ENCODE measurements around the gene PTPRN2.

Gene PTPRN2

GRCh38 chr7:157806711-157807110 is 780.9 kb downstream of the PTPRN2 start:
- Histone ChIP-seq H2AK5ac (ENCODE audit: low read length) (no peak overlapping the region), H3K4ac (ENCODE audit: low read depth, low read length) (no peak overlapping the region), H3K18ac (ENCODE audit: low read length) (no peak overlapping the region), H4K5ac (ENCODE audit: low read length) (no peak overlapping the region), H3K9ac (ENCODE audit: low read length) (no peak overlapping the region), H3K4me3 (ENCODE audit: low read length) (no peak overlapping the region), H3K36me3 (ENCODE audit: control insufficient read depth, insufficient read depth, low read length) (no peaks in the 10 kb centered on the region), H2BK15ac (replicated peaks; ENCODE audit: low read depth) (no peak overlapping the region), H3K27me3 (ENCODE audit: insufficient read depth, low read length, poor library complexity) (no peaks in the 10 kb centered on the region), H3K4me1 (ENCODE audit: control insufficient read depth, low read depth, low read length) (no peaks in the 10 kb centered on the region), H3K56ac (ENCODE audit: low read length) (no peak overlapping the region), H3K4me2 (ENCODE audit: low read length) (no peak overlapping the region), H4K8ac (ENCODE audit: low read depth, low read length) (no peak overlapping the region), H3K27ac (ENCODE audit: low read depth, low read length) (no peak overlapping the region), H3K23ac (ENCODE audit: low read length) (no peak overlapping the region), H3K79me2 (ENCODE audit: control insufficient read depth, insufficient read depth, low read length) (no peaks in the 10 kb centered on the region), H2BK120ac (ENCODE audit: low read depth, low read length) (no peak overlapping the region), H3K79me1 (ENCODE audit: low read length) (no peaks in the 10 kb centered on the region), H2BK5ac (ENCODE audit: low read length) (no peak overlapping the region)
- WGBS (ENCODE audit: extremely low coverage, insufficient coverage, low lambda C conversion rate): no CpG with 5 or more reads among the region's 4 CpGs
- DNase-seq: no peak

GRCh38 chr7:157805713-157806112 is 781.9 kb downstream of the PTPRN2 start:
- no peak overlapping the region for H3K27ac ChIP-seq (ENCODE audit: low read depth, low read length)
- no peak overlapping the region for H3K9ac ChIP-seq (ENCODE audit: low read length)
- no peak overlapping the region for H2BK5ac ChIP-seq (ENCODE audit: low read length)
- no peaks in the 10 kb centered on the region for H3K4me1 ChIP-seq (ENCODE audit: control insufficient read depth, low read depth, low read length)
- no peak overlapping the region for H3K4me3 ChIP-seq (ENCODE audit: low read length)
- H2AK5ac ChIP-seq (ENCODE audit: low read length): no peak overlapping the region
- H2BK15ac ChIP-seq (replicated peaks; ENCODE audit: low read depth): no peak overlapping the region
- no peak overlapping the region for H3K4ac ChIP-seq (ENCODE audit: low read depth, low read length)
- no peaks in the 10 kb centered on the region for H3K36me3 ChIP-seq (ENCODE audit: control insufficient read depth, insufficient read depth, low read length)
- H3K27me3 ChIP-seq (ENCODE audit: insufficient read depth, low read length, poor library complexity): no peaks in the 10 kb centered on the region
- H3K79me2 ChIP-seq (ENCODE audit: control insufficient read depth, insufficient read depth, low read length): no peaks in the 10 kb centered on the region
- H2BK120ac ChIP-seq (ENCODE audit: low read depth, low read length): no peak overlapping the region
- H4K8ac ChIP-seq (ENCODE audit: low read depth, low read length): no peak overlapping the region
- no peak overlapping the region for H3K23ac ChIP-seq (ENCODE audit: low read length)
- H3K18ac ChIP-seq (ENCODE audit: low read length): no peak overlapping the region
- no peak overlapping the region for H3K4me2 ChIP-seq (ENCODE audit: low read length)
- no peak for DNase-seq
- no peak overlapping the region for H3K56ac ChIP-seq (ENCODE audit: low read length)
- no peak overlapping the region for H4K5ac ChIP-seq (ENCODE audit: low read length)
- no CpG with 5 or more reads among the region's 6 CpGs for WGBS (ENCODE audit: extremely low coverage, insufficient coverage, low lambda C conversion rate)
- no peaks in the 10 kb centered on the region for H3K79me1 ChIP-seq (ENCODE audit: low read length)

GRCh38 chr7:157803906-157804305 is 783.7 kb downstream of the PTPRN2 start:
- Histone ChIP-seq H3K4me2 (ENCODE audit: low read length) (no peak overlapping the region), H3K4me1 (ENCODE audit: control insufficient read depth, low read depth, low read length) (no peaks in the 10 kb centered on the region), H3K4me3 (ENCODE audit: low read length) (no peak overlapping the region), H3K56ac (ENCODE audit: low read length) (no peak overlapping the region), H3K9ac (ENCODE audit: low read length) (no peak overlapping the region), H3K18ac (ENCODE audit: low read length) (no peak overlapping the region), H3K36me3 (ENCODE audit: control insufficient read depth, insufficient read depth, low read length) (no peaks in the 10 kb centered on the region), H2AK5ac (ENCODE audit: low read length) (no peak overlapping the region), H3K27ac (ENCODE audit: low read depth, low read length) (no peak overlapping the region), H3K27me3 (ENCODE audit: insufficient read depth, low read length, poor library complexity) (no peaks in the 10 kb centered on the region), H4K8ac (ENCODE audit: low read depth, low read length) (no peak overlapping the region), H2BK15ac (replicated peaks; ENCODE audit: low read depth) (no peak overlapping the region), H3K4ac (ENCODE audit: low read depth, low read length) (no peak overlapping the region), H4K5ac (ENCODE audit: low read length) (no peak overlapping the region), H3K79me1 (ENCODE audit: low read length) (no peaks in the 10 kb centered on the region), H3K23ac (ENCODE audit: low read length) (no peak overlapping the region), H3K79me2 (ENCODE audit: control insufficient read depth, insufficient read depth, low read length) (no peaks in the 10 kb centered on the region), H2BK120ac (ENCODE audit: low read depth, low read length) (no peak overlapping the region), H2BK5ac (ENCODE audit: low read length) (no peak overlapping the region)
- WGBS (ENCODE audit: extremely low coverage, insufficient coverage, low lambda C conversion rate): no CpG with 5 or more reads among the region's 5 CpGs
- no peak for DNase-seq

- Histone ChIP-seq H3K18ac (ENCODE audit: low read length) (no peak overlapping the region), H3K27me3 (ENCODE audit: insufficient read depth, low read length, poor library complexity) (no peaks in the 10 kb centered on the region), H3K79me2 (ENCODE audit: control insufficient read depth, insufficient read depth, low read length) (no peaks in the 10 kb centered on the region), H2BK120ac (ENCODE audit: low read depth, low read length) (no peak overlapping the region), H3K23ac (ENCODE audit: low read length) (no peak overlapping the region), H3K56ac (ENCODE audit: low read length) (no peak overlapping the region), H3K9ac (ENCODE audit: low read length) (no peak overlapping the region), H4K8ac (ENCODE audit: low read depth, low read length) (no peak overlapping the region), H2BK15ac (replicated peaks; ENCODE audit: low read depth) (no peak overlapping the region), H3K27ac (ENCODE audit: low read depth, low read length) (no peak overlapping the region), H3K4me3 (ENCODE audit: low read length) (no peak overlapping the region), H3K4me2 (ENCODE audit: low read length) (no peak overlapping the region), H3K4ac (ENCODE audit: low read depth, low read length) (no peak overlapping the region), H3K36me3 (ENCODE audit: control insufficient read depth, insufficient read depth, low read length) (no peaks in the 10 kb centered on the region), H3K79me1 (ENCODE audit: low read length) (no peaks in the 10 kb centered on the region), H2BK5ac (ENCODE audit: low read length) (no peak overlapping the region), H3K4me1 (ENCODE audit: control insufficient read depth, low read depth, low read length) (no peaks in the 10 kb centered on the region), H4K5ac (ENCODE audit: low read length) (no peak overlapping the region), H2AK5ac (ENCODE audit: low read length) (no peak overlapping the region)
- no peak for DNase-seq
- WGBS (ENCODE audit: extremely low coverage, insufficient coverage, low lambda C conversion rate): no CpG with 5 or more reads among the region's 42 CpGs
Measured at GRCh38 chr7:157801971-157802675, 785.5 kb downstream of the PTPRN2 start.

GRCh38 chr7:157801113-157801512 is 786.5 kb downstream of the PTPRN2 start:
- Histone ChIP-seq H2BK120ac (ENCODE audit: low read depth, low read length) (no peak overlapping the region), H3K23ac (ENCODE audit: low read length) (no peak overlapping the region), H3K36me3 (ENCODE audit: control insufficient read depth, insufficient read depth, low read length) (no peaks in the 10 kb centered on the region), H3K27me3 (ENCODE audit: insufficient read depth, low read length, poor library complexity) (no peaks in the 10 kb centered on the region), H3K27ac (ENCODE audit: low read depth, low read length) (no peak overlapping the region), H4K5ac (ENCODE audit: low read length) (no peak overlapping the region), H3K4ac (ENCODE audit: low read depth, low read length) (no peak overlapping the region), H3K4me1 (ENCODE audit: control insufficient read depth, low read depth, low read length) (no peaks in the 10 kb centered on the region), H3K4me3 (ENCODE audit: low read length) (no peak overlapping the region), H3K4me2 (ENCODE audit: low read length) (no peak overlapping the region), H2BK5ac (ENCODE audit: low read length) (no peak overlapping the region), H2AK5ac (ENCODE audit: low read length) (no peak overlapping the region), H3K56ac (ENCODE audit: low read length) (no peak overlapping the region), H2BK15ac (replicated peaks; ENCODE audit: low read depth) (no peak overlapping the region), H3K79me1 (ENCODE audit: low read length) (no peaks in the 10 kb centered on the region), H3K9ac (ENCODE audit: low read length) (no peak overlapping the region), H4K8ac (ENCODE audit: low read depth, low read length) (no peak overlapping the region), H3K18ac (ENCODE audit: low read length) (no peak overlapping the region), H3K79me2 (ENCODE audit: control insufficient read depth, insufficient read depth, low read length) (no peaks in the 10 kb centered on the region)
- WGBS (ENCODE audit: extremely low coverage, insufficient coverage, low lambda C conversion rate): no CpG with 5 or more reads among the region's 21 CpGs
- DNase-seq: no peak

GRCh38 chr7:157800281-157800680 is 787.3 kb downstream of the PTPRN2 start:
- no peaks in the 10 kb centered on the region for H3K79me2 ChIP-seq (ENCODE audit: control insufficient read depth, insufficient read depth, low read length)
- H3K4ac ChIP-seq (ENCODE audit: low read depth, low read length): no peak overlapping the region
- no peak overlapping the region for H3K4me2 ChIP-seq (ENCODE audit: low read length)
- no peaks in the 10 kb centered on the region for H3K27me3 ChIP-seq (ENCODE audit: insufficient read depth, low read length, poor library complexity)
- H2AK5ac ChIP-seq (ENCODE audit: low read length): no peak overlapping the region
- no peak overlapping the region for H4K5ac ChIP-seq (ENCODE audit: low read length)
- DNase-seq: no peak
- no peak overlapping the region for H2BK120ac ChIP-seq (ENCODE audit: low read depth, low read length)
- H3K9ac ChIP-seq (ENCODE audit: low read length): no peak overlapping the region
- H3K23ac ChIP-seq (ENCODE audit: low read length): no peak overlapping the region
- no peak overlapping the region for H3K56ac ChIP-seq (ENCODE audit: low read length)
- H2BK15ac ChIP-seq (replicated peaks; ENCODE audit: low read depth): no peak overlapping the region
- H3K4me1 ChIP-seq (ENCODE audit: control insufficient read depth, low read depth, low read length): no peaks in the 10 kb centered on the region
- H2BK5ac ChIP-seq (ENCODE audit: low read length): no peak overlapping the region
- whole genome bisulfite sequencing (ENCODE audit: extremely low coverage, insufficient coverage, low lambda C conversion rate): no CpG with 5 or more reads among the region's 15 CpGs
- no peak overlapping the region for H3K18ac ChIP-seq (ENCODE audit: low read length)
- no peak overlapping the region for H3K4me3 ChIP-seq (ENCODE audit: low read length)
- H4K8ac ChIP-seq (ENCODE audit: low read depth, low read length): no peak overlapping the region
- no peak overlapping the region for H3K27ac ChIP-seq (ENCODE audit: low read depth, low read length)
- H3K79me1 ChIP-seq (ENCODE audit: low read length): no peaks in the 10 kb centered on the region
- H3K36me3 ChIP-seq (ENCODE audit: control insufficient read depth, insufficient read depth, low read length): no peaks in the 10 kb centered on the region
